ENCODE results near the gene PLCB2. TPM values are rescaled to one million over a fixed set of nuclear protein-coding genes. Genes with fewer than 3 reads are reported as not detected.
A peak's percentile ranks its signal among the peaks of the same experiment; 100 is the strongest.

Gene PLCB2
- total RNA-seq, 1 experiment from 2014 or later: 4.3 TPM

- no peak overlapping the region for H3K4me2 ChIP-seq (ENCODE audit: low read depth, low read length, poor library complexity, severe bottlenecking)
- no peaks in the 10 kb centered on the region for H4K20me1 ChIP-seq (ENCODE audit: insufficient read depth, low read depth, low read length)
- H3K4me3 ChIP-seq (ENCODE audit: low read length): no peak overlapping the region
- H3K9me3 ChIP-seq (ENCODE audit: low read length): no peaks in the 10 kb centered on the region
- H3K27me3 ChIP-seq (ENCODE audit: low read length): no peaks in the 10 kb centered on the region
- DNase-seq: no peak
- no peak overlapping the region for H3K9ac ChIP-seq (ENCODE audit: low read length)
- H3K36me3 ChIP-seq (ENCODE audit: insufficient read depth, low read length): no peaks in the 10 kb centered on the region
- no peak overlapping the region for H3K27ac ChIP-seq (ENCODE audit: low read length)
- no peaks in the 10 kb centered on the region for H3K79me2 ChIP-seq (ENCODE audit: low read length)
- no peak overlapping the region for H2AFZ ChIP-seq (ENCODE audit: low read length)
- H3K9me2 ChIP-seq (replicated peaks; ENCODE audit: insufficient read depth, low read length): no peaks in the 10 kb centered on the region
- H3K4me1 ChIP-seq (ENCODE audit: low read length): peaks cover 15% of the 10 kb centered on the region
Measured at GRCh38 chr15:40286061-40286532, 21.6 kb downstream of the PLCB2 start.

GRCh38 chr15:40285554-40286011, 22.2 kb downstream of the PLCB2 start:
- H3K9ac ChIP-seq (ENCODE audit: low read length): no peak overlapping the region
- no peaks in the 10 kb centered on the region for H4K20me1 ChIP-seq (ENCODE audit: insufficient read depth, low read depth, low read length)

GRCh38 chr15:40285151-40285550, 22.6 kb downstream of the PLCB2 start:
- H3K9me2 ChIP-seq (replicated peaks; ENCODE audit: insufficient read depth, low read length): no peaks in the 10 kb centered on the region
- H3K9me3 ChIP-seq (ENCODE audit: low read length): no peaks in the 10 kb centered on the region
- no peak overlapping the region for H2AFZ ChIP-seq (ENCODE audit: low read length)
- peak; percentile 42 for DNase-seq
- H3K4me2 ChIP-seq (ENCODE audit: low read depth, low read length, poor library complexity, severe bottlenecking): no peak overlapping the region
- no peak overlapping the region for H3K27ac ChIP-seq (ENCODE audit: low read length)
- H3K9ac ChIP-seq (ENCODE audit: low read length): no peak overlapping the region
- H3K36me3 ChIP-seq (ENCODE audit: insufficient read depth, low read length): no peaks in the 10 kb centered on the region
- H4K20me1 ChIP-seq (ENCODE audit: insufficient read depth, low read depth, low read length): no peaks in the 10 kb centered on the region
- H3K27me3 ChIP-seq (ENCODE audit: low read length): no peaks in the 10 kb centered on the region
- no peak overlapping the region for H3K4me3 ChIP-seq (ENCODE audit: low read length)
- H3K79me2 ChIP-seq (ENCODE audit: low read length): no peaks in the 10 kb centered on the region
- H3K4me1 ChIP-seq (ENCODE audit: low read length): peaks cover 10% of the 10 kb centered on the region

More at GRCh38 chr15:40285554-40286011, 22.2 kb downstream of the PLCB2 start:
- no peak for DNase-seq
- no peaks in the 10 kb centered on the region for H3K9me2 ChIP-seq (replicated peaks; ENCODE audit: insufficient read depth, low read length)
- H2AFZ ChIP-seq (ENCODE audit: low read length): no peak overlapping the region
- H3K79me2 ChIP-seq (ENCODE audit: low read length): no peaks in the 10 kb centered on the region
- H3K4me1 ChIP-seq (ENCODE audit: low read length): peaks cover 15% of the 10 kb centered on the region
- no peak overlapping the region for H3K27ac ChIP-seq (ENCODE audit: low read length)
- H3K27me3 ChIP-seq (ENCODE audit: low read length): no peaks in the 10 kb centered on the region
- H3K4me3 ChIP-seq (ENCODE audit: low read length): no peak overlapping the region
- no peaks in the 10 kb centered on the region for H3K9me3 ChIP-seq (ENCODE audit: low read length)
- H3K36me3 ChIP-seq (ENCODE audit: insufficient read depth, low read length): no peaks in the 10 kb centered on the region
- H3K4me2 ChIP-seq (ENCODE audit: low read depth, low read length, poor library complexity, severe bottlenecking): no peak overlapping the region

- Histone ChIP-seq H3K9me2 (replicated peaks; ENCODE audit: insufficient read depth, low read length) (no peaks in the 10 kb centered on the region), H3K4me3 (ENCODE audit: low read length) (no peak overlapping the region), H3K9ac (ENCODE audit: low read length) (no peak overlapping the region), H3K4me2 (ENCODE audit: low read depth, low read length, poor library complexity, severe bottlenecking) (no peak overlapping the region), H4K20me1 (ENCODE audit: insufficient read depth, low read depth, low read length) (no peaks in the 10 kb centered on the region), H3K27me3 (ENCODE audit: low read length) (no peaks in the 10 kb centered on the region), H3K36me3 (ENCODE audit: insufficient read depth, low read length) (no peaks in the 10 kb centered on the region), H3K4me1 (ENCODE audit: low read length) (peaks cover 6% of the 10 kb centered on the region), H3K27ac (ENCODE audit: low read length) (no peak overlapping the region), H2AFZ (ENCODE audit: low read length) (no peak overlapping the region), H3K9me3 (ENCODE audit: low read length) (no peaks in the 10 kb centered on the region), H3K79me2 (ENCODE audit: low read length) (no peaks in the 10 kb centered on the region)
- no peak for DNase-seq
Measured at GRCh38 chr15:40283615-40284300, 24.0 kb downstream of the PLCB2 start.

GRCh38 chr15:40282869-40283614, 24.7 kb downstream of the PLCB2 start, which contains the start of gene ANKRD63:
ANKRD63 (minus strand) TSS chr15:40283064; CDS start chr15:40282586, 478 bp downstream.
- Histone ChIP-seq H3K9ac (ENCODE audit: low read length) (peak within 1 kb of the TSS; percentile 33; the same call in 1 of the 2 replicates), H3K9me3 (ENCODE audit: low read length) (no peaks in the 10 kb centered on the region), H3K36me3 (ENCODE audit: insufficient read depth, low read length) (no peaks in the 10 kb centered on the region), H4K20me1 (ENCODE audit: insufficient read depth, low read depth, low read length) (no peaks in the 10 kb centered on the region), H3K79me2 (ENCODE audit: low read length) (no peaks in the 10 kb centered on the region), H2AFZ (ENCODE audit: low read length) (peak within 1 kb of the TSS; percentile 43; the same call in 1 of the 2 replicates), H3K4me1 (ENCODE audit: low read length) (peaks cover 13% of the 10 kb centered on the region), H3K4me3 (ENCODE audit: low read length) (peak within 1 kb of the TSS; percentile 54; the same call in 1 of the 2 replicates), H3K4me2 (ENCODE audit: low read depth, low read length, poor library complexity, severe bottlenecking) (peak within 1 kb of the TSS; percentile 53), H3K27ac (ENCODE audit: low read length) (no peak within 1 kb of the TSS), H3K27me3 (ENCODE audit: low read length) (no peaks in the 10 kb centered on the region), H3K9me2 (replicated peaks; ENCODE audit: insufficient read depth, low read length) (no peaks in the 10 kb centered on the region)
- DNase-seq: no peak

GRCh38 chr15:40282147-40282868, 25.4 kb downstream of the PLCB2 start:
- H3K4me2 ChIP-seq (ENCODE audit: low read depth, low read length, poor library complexity, severe bottlenecking): peak overlapping the region; percentile 53
- peaks cover 20% of the 10 kb centered on the region for H3K4me1 ChIP-seq (ENCODE audit: low read length)
- peak; percentile 60 for DNase-seq
- H3K27ac ChIP-seq (ENCODE audit: low read length): no peak overlapping the region
- no peaks in the 10 kb centered on the region for H4K20me1 ChIP-seq (ENCODE audit: insufficient read depth, low read depth, low read length)
- H3K4me3 ChIP-seq (ENCODE audit: low read length): peak overlapping the region; percentile 54; the same call in 1 of the 2 replicates
- H3K9ac ChIP-seq (ENCODE audit: low read length): peak overlapping the region; percentile 33; the same call in 1 of the 2 replicates
- H3K36me3 ChIP-seq (ENCODE audit: insufficient read depth, low read length): no peaks in the 10 kb centered on the region
- peak overlapping the region; percentile 43; the same call in 1 of the 2 replicates for H2AFZ ChIP-seq (ENCODE audit: low read length)
- H3K9me3 ChIP-seq (ENCODE audit: low read length): no peaks in the 10 kb centered on the region
- no peaks in the 10 kb centered on the region for H3K9me2 ChIP-seq (replicated peaks; ENCODE audit: insufficient read depth, low read length)
- no peaks in the 10 kb centered on the region for H3K27me3 ChIP-seq (ENCODE audit: low read length)
- no peaks in the 10 kb centered on the region for H3K79me2 ChIP-seq (ENCODE audit: low read length)

GRCh38 chr15:40281801-40282146, 26.0 kb downstream of the PLCB2 start:
- no peak overlapping the region for H3K4me2 ChIP-seq (ENCODE audit: low read depth, low read length, poor library complexity, severe bottlenecking)
- H3K4me3 ChIP-seq (ENCODE audit: low read length): no peak overlapping the region
- H3K36me3 ChIP-seq (ENCODE audit: insufficient read depth, low read length): no peaks in the 10 kb centered on the region
- H3K27ac ChIP-seq (ENCODE audit: low read length): no peak overlapping the region
- no peaks in the 10 kb centered on the region for H3K9me2 ChIP-seq (replicated peaks; ENCODE audit: insufficient read depth, low read length)
- no peaks in the 10 kb centered on the region for H3K27me3 ChIP-seq (ENCODE audit: low read length)
- H3K4me1 ChIP-seq (ENCODE audit: low read length): peaks cover 26% of the 10 kb centered on the region
- no peaks in the 10 kb centered on the region for H4K20me1 ChIP-seq (ENCODE audit: insufficient read depth, low read depth, low read length)
- H3K9ac ChIP-seq (ENCODE audit: low read length): no peak overlapping the region
- no peaks in the 10 kb centered on the region for H3K9me3 ChIP-seq (ENCODE audit: low read length)
- no peak for DNase-seq
- H3K79me2 ChIP-seq (ENCODE audit: low read length): no peaks in the 10 kb centered on the region
- no peak overlapping the region for H2AFZ ChIP-seq (ENCODE audit: low read length)

Measured in Karpas-422 (cell line).